Neuronal stem cell (in vitro differentiated cells): ENCODE data around the gene ANKRD2.

Experiments used
- DNase-seq: peaks from one replicate; pipeline ENCODE4 v3.0.0-alpha.2; 2013; ENCODE audit warnings: low spot score
- H2AFZ ChIP-seq: one replicate; pipeline ENCODE4 v1.6.1; 2013; ENCODE audit warnings: mild to moderate bottlenecking, low read length, inconsistent platforms
- H2AK5ac ChIP-seq: 2 replicates; pipeline ENCODE4 v1.6.1; 2013; ENCODE audit warnings: low read depth, mild to moderate bottlenecking, inconsistent platforms, low read length, moderate library complexity, mixed read lengths
- H2BK120ac ChIP-seq: 2 replicates; pipeline ENCODE4 v1.6.1; 2013; ENCODE audit warnings: low read depth, mild to moderate bottlenecking, inconsistent platforms, low read length, moderate library complexity, mixed read lengths
- H2BK12ac ChIP-seq: one replicate; pipeline ENCODE4 v1.6.1; 2013; ENCODE audit warnings: low read length, inconsistent platforms
- H2BK15ac ChIP-seq: 2 replicates; pipeline ENCODE4 v1.6.1; 2013; ENCODE audit warnings: mild to moderate bottlenecking, low read length, inconsistent platforms, mixed read lengths
- H2BK5ac ChIP-seq: one replicate; pipeline ENCODE4 v1.6.1; 2013; ENCODE audit warnings: inconsistent platforms, mild to moderate bottlenecking, low read length, moderate library complexity
- H3K14ac ChIP-seq: one replicate; pipeline ENCODE4 v1.6.1; 2013; ENCODE audit warnings: low read length, inconsistent platforms
- H3K18ac ChIP-seq: 2 replicates; pipeline ENCODE4 v1.6.1; 2013; ENCODE audit warnings: low read length, inconsistent platforms
- H3K23ac ChIP-seq: 2 replicates; pipeline ENCODE4 v1.6.1; 2013; ENCODE audit warnings: low read depth, mild to moderate bottlenecking, mixed read lengths, low read length, inconsistent platforms; ENCODE audit not compliant: poor library complexity
- H3K27ac ChIP-seq: replicated peaks from 3 replicates; pipeline ENCODE4 v1.5.1; 2013; ENCODE audit warnings: low read length, inconsistent platforms
- H3K27me3 ChIP-seq, 3 experiments: 2 replicates each; pipeline ENCODE4 v1.6.1; 2013; ENCODE audit warnings: low read length in 3 of 3, mild to moderate bottlenecking in 2 of 3, inconsistent platforms in 1 of 3, low read depth in 1 of 3, mixed read lengths in 1 of 3, moderate library complexity in 1 of 3; ENCODE audit not compliant: control insufficient read depth in 3 of 3, insufficient read depth in 3 of 3
- H3K36me3 ChIP-seq, 2 donors: replicated peaks in 1 of 2; 2 replicates each; pipeline ENCODE4 v1.6.1; 2013; ENCODE audit warnings: low read length in 2 of 2; ENCODE audit not compliant: control insufficient read depth in 2 of 2, insufficient read depth in 2 of 2
- H3K4ac ChIP-seq: 2 replicates; pipeline ENCODE4 v1.6.1; 2013; ENCODE audit warnings: inconsistent platforms, mild to moderate bottlenecking, low read length, moderate library complexity
- H3K4me1 ChIP-seq, 2 donors: 1 replicate in 1 of 2; 2 replicates in 1 of 2; pipeline ENCODE4 v1.6.1; 2013; ENCODE audit warnings: low read length in 2 of 2, low read depth in 1 of 2; ENCODE audit not compliant: control insufficient read depth in 2 of 2, insufficient read depth in 1 of 2
- H3K4me2 ChIP-seq: one replicate; pipeline ENCODE4 v1.6.1; 2013; ENCODE audit warnings: mild to moderate bottlenecking, low read length, inconsistent platforms; ENCODE audit not compliant: insufficient read depth, poor library complexity, severe bottlenecking
- H3K4me3 ChIP-seq, 2 donors: 2 replicates each; pipeline ENCODE4 v1.5.1; 2013; ENCODE audit warnings: low read length in 2 of 2, mild to moderate bottlenecking in 2 of 2, inconsistent platforms in 1 of 2, moderate library complexity in 1 of 2
- H3K79me1 ChIP-seq: one replicate; pipeline ENCODE4 v1.6.1; 2013; ENCODE audit warnings: low read depth, mild to moderate bottlenecking, inconsistent platforms, low read length, moderate library complexity
- H3K9ac ChIP-seq: one replicate; pipeline ENCODE4 v1.6.1; 2013; ENCODE audit warnings: mild to moderate bottlenecking, low read depth, low read length, inconsistent platforms; ENCODE audit not compliant: poor library complexity
- H3K9me3 ChIP-seq, 2 donors: replicated peaks in 1 of 2; 2 replicates each; pipeline versions ENCODE3 to v1.6.1; 2013; ENCODE audit warnings: low read length in 2 of 2, mild to moderate bottlenecking in 2 of 2, inconsistent platforms in 1 of 2, low read depth in 1 of 2, mixed read lengths in 1 of 2, moderate library complexity in 1 of 2; ENCODE audit not compliant: control insufficient read depth in 2 of 2, insufficient read depth in 1 of 2
- H4K8ac ChIP-seq: one replicate; pipeline ENCODE4 v1.6.1; 2013; ENCODE audit warnings: low read depth, mild to moderate bottlenecking, inconsistent platforms, low read length, moderate library complexity
- H4K91ac ChIP-seq: one replicate; pipeline ENCODE4 v1.6.1; 2013; ENCODE audit warnings: low read length, low read depth, mild to moderate bottlenecking, inconsistent platforms; ENCODE audit not compliant: poor library complexity
- WGBS, 2 donors: extraction: QIAGEN DNeasy Blood & Tissue Kit; methylation state at CpG; one replicate each; pipeline ENCODE4 v1.1.7; 2013; ENCODE audit warnings: missing lambda C conversion rate in 2 of 2, mixed read lengths in 1 of 2; ENCODE audit not compliant: insufficient read length in 2 of 2, insufficient replicate concordance in 1 of 2; ENCODE audit errors: extremely low coverage in 2 of 2; 5-methylcytosine and 5-hydroxymethylcytosine counted together

ANKRD2 gene

GRCh38 chr10:97538839-97539238 is 33.7 kb upstream of the ANKRD2 start:
- Histone ChIP-seq H2BK120ac (no peak overlapping the region), H3K27me3 (no peaks in the 10 kb centered on the region), H3K4me1 (peaks cover 18 to 25% of the 10 kb centered on the region in 2 donors), H3K79me1 (no peaks in the 10 kb centered on the region), H3K9me3 (no peaks in the 10 kb centered on the region), H2BK12ac (peak overlapping the region; percentile 64), H2AFZ (no peak overlapping the region), H2BK15ac (no peak overlapping the region), H3K4ac (no peak overlapping the region), H2AK5ac (peak overlapping the region; percentile 58), H3K4me2 (no peak overlapping the region), H3K18ac (peak overlapping the region; percentile 76), H3K4me3 (no peak overlapping the region), H3K23ac (no peak overlapping the region), H3K14ac (peak overlapping the region; percentile 21), H3K36me3 (no peaks in the 10 kb centered on the region), H3K27ac (no peak overlapping the region), H2BK5ac (no peak overlapping the region), H4K91ac (no peak overlapping the region), H3K9ac (peak overlapping the region; percentile 5), H4K8ac (no peak overlapping the region)
- DNase-seq: no peak
- WGBS, 2 donors: no CpG with 5 or more reads among the region's 4 CpGs

GRCh38 chr10:97539523-97540200 is 32.9 kb upstream of the ANKRD2 start:
- WGBS, 2 donors: no CpG with 5 or more reads among the region's 6 CpGs
- no peaks in the 10 kb centered on the region for H3K27me3 ChIP-seq
- H4K91ac ChIP-seq: peak overlapping the region; percentile 95
- no peak overlapping the region for H3K4me3 ChIP-seq
- H3K14ac ChIP-seq: no peak overlapping the region
- H3K4me1 ChIP-seq: peaks cover 18 to 25% of the 10 kb centered on the region in 2 donors
- no peaks in the 10 kb centered on the region for H3K79me1 ChIP-seq
- H3K9ac ChIP-seq: no peak overlapping the region
- H2BK5ac ChIP-seq: no peak overlapping the region
- no peak overlapping the region for H2AFZ ChIP-seq
- peak overlapping the region; percentile 39 for H2AK5ac ChIP-seq
- peak overlapping the region; percentile 81 for H2BK15ac ChIP-seq
- no peak overlapping the region for H2BK12ac ChIP-seq
- H3K23ac ChIP-seq: no peak overlapping the region
- H2BK120ac ChIP-seq: no peak overlapping the region
- H3K36me3 ChIP-seq: no peaks in the 10 kb centered on the region
- peak overlapping the region; percentile 60 for H3K27ac ChIP-seq
- no peak overlapping the region for H4K8ac ChIP-seq
- peak overlapping the region; percentile 67 for H3K18ac ChIP-seq
- H3K4ac ChIP-seq: no peak overlapping the region
- no peak for DNase-seq
- H3K4me2 ChIP-seq: no peak overlapping the region
- no peaks in the 10 kb centered on the region for H3K9me3 ChIP-seq

- peak overlapping the region; percentile 16 for H2AK5ac ChIP-seq
- no CpG with 5 or more reads among the region's 14 CpGs for WGBS, 2 donors
- no peak overlapping the region for H2BK5ac ChIP-seq
- no peak overlapping the region for H2BK15ac ChIP-seq
- H4K8ac ChIP-seq: no peak overlapping the region
- H3K36me3 ChIP-seq: no peaks in the 10 kb centered on the region
- H2AFZ ChIP-seq: no peak overlapping the region
- no peak overlapping the region for H3K9ac ChIP-seq
- no peak overlapping the region for H3K4me2 ChIP-seq
- no peak for DNase-seq
- H3K27me3 ChIP-seq: no peaks in the 10 kb centered on the region
- H3K9me3 ChIP-seq: no peaks in the 10 kb centered on the region
- no peak overlapping the region for H3K23ac ChIP-seq
- H4K91ac ChIP-seq: no peak overlapping the region
- H2BK120ac ChIP-seq: no peak overlapping the region
- no peak overlapping the region for H3K4me3 ChIP-seq
- H3K4me1 ChIP-seq: peaks cover 18 to 25% of the 10 kb centered on the region in 2 donors
- peak overlapping the region; percentile 53 for H2BK12ac ChIP-seq
- no peaks in the 10 kb centered on the region for H3K79me1 ChIP-seq
- H3K18ac ChIP-seq: peak overlapping the region; percentile 49
- H3K27ac ChIP-seq: no peak overlapping the region
- H3K14ac ChIP-seq: peak overlapping the region; percentile 43
- H3K4ac ChIP-seq: no peak overlapping the region
Measured at GRCh38 chr10:97540669-97541500, 31.7 kb upstream of the ANKRD2 start.
